ENCODE results near the gene C10orf62. TPM values are rescaled to one million over a fixed set of nuclear protein-coding genes. Genes with fewer than 3 reads are reported as not detected.

The C10orf62 gene
- total and polyA plus RNA-seq, 2 of the 13 experiments (the other 11 are each of a cell fraction or from before 2014, with no cell fraction given), result 0.61 to 1.6 TPM

GRCh38 chr10:97584798-97585438 is 4.6 kb upstream of the C10orf62 start (continued):
- TF ChIP-seq ZNF687 (CRISPR knock-in tag; IDR thresholded peaks at IDR 0.05) (peak; percentile 14; the same call in 1 of the 2 replicates), RNF2 (conservative IDR thresholded peaks at IDR 0.05; ENCODE audit: low read depth) (0 out of 2 replicates have a peak, but pooled peaks have one; percentile 27), BCL6 (CRISPR knock-in tag; IDR thresholded peaks at IDR 0.05) (0 out of 2 replicates have a peak, but pooled peaks have one; percentile 17), ZNF737 (CRISPR knock-in tag; IDR thresholded peaks at IDR 0.05; ENCODE audit: borderline replicate concordance) (no peak), TSC22D2 (CRISPR knock-in tag; IDR thresholded peaks at IDR 0.05; ENCODE audit: borderline replicate concordance) (peak; percentile 30; the same call in 1 of the 2 replicates)
- TF ChIP-seq, protein P1, sequence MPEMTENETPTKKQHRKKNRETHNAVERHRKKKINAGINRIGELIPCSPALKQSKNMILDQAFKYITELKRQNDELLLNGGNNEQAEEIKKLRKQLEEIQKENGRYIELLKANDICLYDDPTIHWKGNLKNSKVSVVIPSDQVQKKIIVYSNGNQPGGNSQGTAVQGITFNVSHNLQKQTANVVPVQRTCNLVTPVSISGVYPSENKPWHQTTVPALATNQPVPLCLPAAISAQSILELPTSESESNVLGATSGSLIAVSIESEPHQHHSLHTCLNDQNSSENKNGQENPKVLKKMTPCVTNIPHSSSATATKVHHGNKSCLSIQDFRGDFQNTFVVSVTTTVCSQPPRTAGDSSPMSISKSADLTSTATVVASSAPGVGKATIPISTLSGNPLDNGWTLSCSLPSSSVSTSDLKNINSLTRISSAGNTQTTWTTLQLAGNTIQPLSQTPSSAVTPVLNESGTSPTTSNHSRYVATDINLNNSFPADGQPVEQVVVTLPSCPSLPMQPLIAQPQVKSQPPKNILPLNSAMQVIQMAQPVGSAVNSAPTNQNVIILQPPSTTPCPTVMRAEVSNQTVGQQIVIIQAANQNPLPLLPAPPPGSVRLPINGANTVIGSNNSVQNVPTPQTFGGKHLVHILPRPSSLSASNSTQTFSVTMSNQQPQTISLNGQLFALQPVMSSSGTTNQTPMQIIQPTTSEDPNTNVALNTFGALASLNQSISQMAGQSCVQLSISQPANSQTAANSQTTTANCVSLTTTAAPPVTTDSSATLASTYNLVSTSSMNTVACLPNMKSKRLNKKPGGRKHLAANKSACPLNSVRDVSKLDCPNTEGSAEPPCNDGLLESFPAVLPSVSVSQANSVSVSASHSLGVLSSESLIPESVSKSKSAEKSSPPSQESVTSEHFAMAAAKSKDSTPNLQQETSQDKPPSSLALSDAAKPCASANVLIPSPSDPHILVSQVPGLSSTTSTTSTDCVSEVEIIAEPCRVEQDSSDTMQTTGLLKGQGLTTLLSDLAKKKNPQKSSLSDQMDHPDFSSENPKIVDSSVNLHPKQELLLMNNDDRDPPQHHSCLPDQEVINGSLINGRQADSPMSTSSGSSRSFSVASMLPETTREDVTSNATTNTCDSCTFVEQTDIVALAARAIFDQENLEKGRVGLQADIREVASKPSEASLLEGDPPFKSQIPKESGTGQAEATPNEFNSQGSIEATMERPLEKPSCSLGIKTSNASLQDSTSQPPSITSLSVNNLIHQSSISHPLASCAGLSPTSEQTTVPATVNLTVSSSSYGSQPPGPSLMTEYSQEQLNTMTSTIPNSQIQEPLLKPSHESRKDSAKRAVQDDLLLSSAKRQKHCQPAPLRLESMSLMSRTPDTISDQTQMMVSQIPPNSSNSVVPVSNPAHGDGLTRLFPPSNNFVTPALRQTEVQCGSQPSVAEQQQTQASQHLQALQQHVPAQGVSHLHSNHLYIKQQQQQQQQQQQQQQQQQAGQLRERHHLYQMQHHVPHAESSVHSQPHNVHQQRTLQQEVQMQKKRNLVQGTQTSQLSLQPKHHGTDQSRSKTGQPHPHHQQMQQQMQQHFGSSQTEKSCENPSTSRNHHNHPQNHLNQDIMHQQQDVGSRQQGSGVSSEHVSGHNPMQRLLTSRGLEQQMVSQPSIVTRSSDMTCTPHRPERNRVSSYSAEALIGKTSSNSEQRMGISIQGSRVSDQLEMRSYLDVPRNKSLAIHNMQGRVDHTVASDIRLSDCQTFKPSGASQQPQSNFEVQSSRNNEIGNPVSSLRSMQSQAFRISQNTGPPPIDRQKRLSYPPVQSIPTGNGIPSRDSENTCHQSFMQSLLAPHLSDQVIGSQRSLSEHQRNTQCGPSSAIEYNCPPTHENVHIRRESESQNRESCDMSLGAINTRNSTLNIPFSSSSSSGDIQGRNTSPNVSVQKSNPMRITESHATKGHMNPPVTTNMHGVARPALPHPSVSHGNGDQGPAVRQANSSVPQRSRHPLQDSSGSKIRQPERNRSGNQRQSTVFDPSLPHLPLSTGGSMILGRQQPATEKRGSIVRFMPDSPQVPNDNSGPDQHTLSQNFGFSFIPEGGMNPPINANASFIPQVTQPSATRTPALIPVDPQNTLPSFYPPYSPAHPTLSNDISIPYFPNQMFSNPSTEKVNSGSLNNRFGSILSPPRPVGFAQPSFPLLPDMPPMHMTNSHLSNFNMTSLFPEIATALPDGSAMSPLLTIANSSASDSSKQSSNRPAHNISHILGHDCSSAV (CRISPR knock-in tag; IDR thresholded peaks at IDR 0.05; ENCODE audit: borderline replicate concordance), result no peak
- TF ChIP-seq, protein P2, sequence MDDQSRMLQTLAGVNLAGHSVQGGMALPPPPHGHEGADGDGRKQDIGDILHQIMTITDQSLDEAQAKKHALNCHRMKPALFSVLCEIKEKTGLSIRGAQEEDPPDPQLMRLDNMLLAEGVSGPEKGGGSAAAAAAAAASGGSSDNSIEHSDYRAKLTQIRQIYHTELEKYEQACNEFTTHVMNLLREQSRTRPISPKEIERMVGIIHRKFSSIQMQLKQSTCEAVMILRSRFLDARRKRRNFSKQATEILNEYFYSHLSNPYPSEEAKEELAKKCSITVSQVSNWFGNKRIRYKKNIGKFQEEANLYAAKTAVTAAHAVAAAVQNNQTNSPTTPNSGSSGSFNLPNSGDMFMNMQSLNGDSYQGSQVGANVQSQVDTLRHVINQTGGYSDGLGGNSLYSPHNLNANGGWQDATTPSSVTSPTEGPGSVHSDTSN (CRISPR knock-in tag; IDR thresholded peaks at IDR 0.05; ENCODE audit: borderline replicate concordance), result no peak
- TF ChIP-seq, protein P3, sequence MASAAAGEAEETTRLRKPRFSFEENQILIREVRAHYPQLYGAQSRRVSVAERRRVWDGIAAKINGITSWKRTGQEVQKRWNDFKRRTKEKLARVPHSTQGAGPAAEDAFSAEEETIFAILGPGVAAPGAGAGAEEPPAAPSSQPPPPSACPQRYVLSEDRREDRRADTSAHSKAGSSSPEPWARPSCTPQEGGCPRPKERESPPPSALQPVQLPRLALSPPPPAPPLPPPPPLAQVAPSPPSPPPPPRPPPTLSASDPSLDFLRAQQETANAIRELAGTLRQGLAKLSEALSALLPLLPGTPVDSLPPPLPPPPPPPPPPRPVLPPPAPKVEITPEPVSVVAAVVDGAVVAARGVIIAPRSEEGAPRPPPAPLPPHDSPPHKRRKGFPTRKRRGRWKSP (CRISPR knock-in tag; IDR thresholded peaks at IDR 0.05), result 0 out of 2 replicates have a peak, but pooled peaks have one; percentile 26
